Measurements from ENCODE around the gene RBKS. TPM values are rescaled to one million over a fixed set of nuclear protein-coding genes. Genes with fewer than 3 reads are reported as not detected.

The RBKS gene
- total and polyA plus RNA-seq, 2 of the 13 experiments (the other 11 are each of a cell fraction or from before 2014, with no cell fraction given), result 7.7 to 8.3 TPM

- TF ChIP-seq GFI1 (CRISPR knock-in tag; IDR thresholded peaks at IDR 0.05; ENCODE audit: borderline replicate concordance), result peak; percentile 74
- peak; percentile 71; the same call in 1 of the 2 replicates for TF ChIP-seq SMYD3 (CRISPR knock-in tag; IDR thresholded peaks at IDR 0.05)
- no peak for TF ChIP-seq ZNF782 (CRISPR knock-in tag; IDR thresholded peaks at IDR 0.05; ENCODE audit: borderline replicate concordance)
- TF ChIP-seq BCL6 (CRISPR knock-in tag; IDR thresholded peaks at IDR 0.05), result peak; percentile 99
- 0 out of 2 replicates have a peak, but pooled peaks have one; percentile 55 for TF ChIP-seq SMAD9 (CRISPR knock-in tag; IDR thresholded peaks at IDR 0.05)
- no peak for TF ChIP-seq AGO2 (optimal IDR thresholded peaks at IDR 0.05; ENCODE audit: low read depth, low read length)
- TF ChIP-seq NAIF1 (CRISPR knock-in tag; IDR thresholded peaks at IDR 0.05; ENCODE audit: borderline replicate concordance), result 0 out of 2 replicates have a peak, but pooled peaks have one; percentile 47
- TF ChIP-seq GMEB1 (CRISPR knock-in tag; IDR thresholded peaks at IDR 0.05; ENCODE audit: borderline replicate concordance), result peak; percentile 16; the same call in 1 of the 2 replicates
- 0 out of 2 replicates have a peak, but pooled peaks have one; percentile 39 for TF ChIP-seq KAT2B (IDR thresholded peaks at IDR 0.05; ENCODE audit: borderline replicate concordance, low read depth, low read length)
- no peak for TF ChIP-seq ZBTB8A (CRISPR knock-in tag; IDR thresholded peaks at IDR 0.05; ENCODE audit: borderline replicate concordance, low read depth)
- 0 out of 2 replicates have a peak, but pooled peaks have one; percentile 20 for TF ChIP-seq ZNF33B (CRISPR knock-in tag; IDR thresholded peaks at IDR 0.05)
- TF ChIP-seq ZKSCAN1 (IDR thresholded peaks at IDR 0.05; ENCODE audit: low read length), result no peak
- peak; percentile 91; the same call in 1 of the 2 replicates for TF ChIP-seq MIER3 (CRISPR knock-in tag; IDR thresholded peaks at IDR 0.05; ENCODE audit: borderline replicate concordance)
These were observed 127.0 kb downstream of the RBKS start (continued) for GRCh38 chr2:27762951-27763906.

Data from HepG2 (cell line).